ENCODE results near the gene DNAH11.

GRCh38 chr7:21939858-21940372 lies 397.1 kb downstream of the DNAH11 start:
- TF ChIP-seq CTCF (IDR thresholded peaks at IDR 0.05; ENCODE audit: poor library complexity, severe bottlenecking) = no peak
- TF ChIP-seq EP300 (conservative IDR thresholded peaks at IDR 0.05; ENCODE audit: poor library complexity, severe bottlenecking) = no peak
- TF ChIP-seq REST (IDR thresholded peaks at IDR 0.05; ENCODE audit: borderline replicate concordance) = no peak

Measured in neural cell (in vitro differentiated cells).